Activated naive CD4-positive, alpha-beta T cell (primary cell): ENCODE measurements around the gene MRPL42.
"Not testable (repeated sequence)": the region's sequence is repeated elsewhere in the genome, so short reads cannot be mapped to it uniquely, and the experiment has no call there.

Experiments
- DNase-seq, 4 experiments: peaks; one replicate each; lab custom pipeline; 2025; lab: John Stamatoyannopoulos, UW

The MRPL42 gene

DNA sequence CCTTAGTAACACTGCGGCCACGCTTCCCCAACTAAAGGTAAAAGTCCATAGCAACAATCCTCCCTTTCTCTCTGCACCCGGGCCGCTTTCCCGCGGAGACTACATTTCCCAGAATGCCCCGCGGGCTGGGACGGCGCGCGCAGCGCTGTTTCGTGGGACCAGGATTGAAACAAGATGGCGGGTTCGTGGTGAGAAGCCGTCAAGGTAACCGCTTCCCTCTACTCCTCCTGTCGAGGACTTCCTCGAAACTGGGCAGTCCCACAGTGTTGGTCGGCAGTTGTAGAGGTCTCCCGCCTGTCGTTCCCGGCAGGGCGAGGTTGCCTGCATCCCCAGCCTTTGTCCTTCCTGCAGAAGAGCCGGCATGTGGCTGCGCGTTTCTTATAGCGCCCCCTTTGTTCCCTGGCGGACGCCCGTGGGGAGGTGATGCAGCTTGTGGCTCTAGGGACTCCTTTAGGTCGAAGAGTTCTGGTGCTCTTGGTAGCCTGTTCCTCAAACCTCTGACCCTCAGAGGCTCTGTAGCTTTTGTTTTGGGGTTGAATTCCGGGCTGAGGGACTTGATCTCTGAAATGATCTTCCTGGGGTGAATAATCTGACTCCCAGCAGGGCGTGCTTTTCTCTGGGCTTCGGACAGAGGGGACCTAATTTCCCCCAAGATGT lies at the start of gene MRPL42:
Gene MRPL42 (plus strand): TSS at position 164 of the 657 bp plus-strand sequence. CDS start 1,772 bp downstream, outside the sequence.
- peak; percentile 77 to 90 (median 86) for DNase-seq

DNA sequence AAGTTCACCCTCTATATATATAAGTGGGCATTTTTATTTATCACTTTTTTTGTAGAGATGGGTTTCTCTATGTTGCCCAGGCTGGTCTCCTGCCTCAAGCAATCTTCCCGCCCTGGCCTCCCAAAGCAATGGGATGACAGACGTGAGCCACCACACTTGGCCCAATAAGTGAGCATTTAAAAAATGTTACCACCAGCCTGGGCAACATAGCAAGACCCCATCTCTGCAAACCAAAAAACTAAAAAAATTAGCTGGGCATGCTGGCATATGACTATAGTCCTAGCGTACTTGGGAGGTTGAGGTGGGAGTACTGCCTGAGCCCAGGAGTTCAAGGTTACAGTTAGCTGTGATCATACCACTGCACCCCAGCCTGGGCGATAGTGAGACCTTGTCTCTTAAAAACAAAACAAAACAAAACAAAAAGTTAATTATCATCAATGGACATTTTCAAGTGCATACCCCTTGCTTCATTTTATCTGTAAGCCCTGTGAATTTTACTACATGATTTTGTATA lies 49.3 kb upstream of the MRPL42 start:
- no peak for DNase-seq

DNA sequence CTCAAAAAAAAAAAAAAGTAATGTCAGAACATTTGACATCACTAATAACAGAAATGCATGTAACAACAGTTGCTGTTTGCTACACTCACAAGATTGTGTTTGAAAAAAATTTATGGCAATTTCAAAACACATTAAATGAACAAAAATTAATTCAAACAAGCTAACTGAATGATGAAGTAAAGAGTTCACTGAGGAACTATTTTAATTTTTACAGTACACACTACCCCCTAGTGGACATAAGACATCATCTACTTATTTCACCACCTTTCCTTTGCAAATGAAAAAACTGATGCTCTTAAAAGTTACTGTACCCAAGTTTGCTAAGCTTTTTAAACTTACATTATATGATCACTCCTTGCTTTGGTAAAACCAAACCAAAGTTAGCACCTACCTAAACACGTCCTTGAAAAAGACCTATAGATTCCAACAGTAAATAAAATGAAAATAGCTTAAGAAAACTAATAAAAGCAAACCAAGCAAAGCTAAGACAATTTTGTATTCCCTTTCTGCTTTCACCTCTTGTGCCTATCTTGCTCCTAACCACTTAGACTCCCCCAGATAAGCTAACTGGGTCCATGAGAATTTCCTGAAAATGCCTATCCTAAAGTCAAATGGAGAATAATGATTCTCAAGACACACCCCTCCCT lies 47.8 kb upstream of the MRPL42 start:
- no peak for DNase-seq

DNA sequence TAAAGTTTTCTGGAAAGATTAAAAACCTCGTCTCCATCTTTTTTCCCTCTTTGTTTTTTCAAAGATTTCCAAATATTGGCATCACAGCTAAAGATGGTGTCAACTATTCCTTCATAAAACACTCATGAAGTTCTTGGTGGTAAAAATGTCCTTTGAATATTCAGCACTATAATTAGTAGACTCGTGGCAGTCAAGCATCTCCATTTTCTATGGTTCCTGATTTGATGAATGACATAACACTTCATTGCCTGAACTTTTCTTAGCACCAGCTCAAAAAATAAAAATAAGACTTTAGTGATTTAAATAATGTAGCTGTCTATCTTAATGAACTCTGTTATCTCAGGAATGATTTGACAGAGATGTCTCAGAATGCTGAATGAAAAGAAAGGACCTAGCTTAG lies 45.3 kb upstream of the MRPL42 start:
- DNase-seq, result no peak

DNA sequence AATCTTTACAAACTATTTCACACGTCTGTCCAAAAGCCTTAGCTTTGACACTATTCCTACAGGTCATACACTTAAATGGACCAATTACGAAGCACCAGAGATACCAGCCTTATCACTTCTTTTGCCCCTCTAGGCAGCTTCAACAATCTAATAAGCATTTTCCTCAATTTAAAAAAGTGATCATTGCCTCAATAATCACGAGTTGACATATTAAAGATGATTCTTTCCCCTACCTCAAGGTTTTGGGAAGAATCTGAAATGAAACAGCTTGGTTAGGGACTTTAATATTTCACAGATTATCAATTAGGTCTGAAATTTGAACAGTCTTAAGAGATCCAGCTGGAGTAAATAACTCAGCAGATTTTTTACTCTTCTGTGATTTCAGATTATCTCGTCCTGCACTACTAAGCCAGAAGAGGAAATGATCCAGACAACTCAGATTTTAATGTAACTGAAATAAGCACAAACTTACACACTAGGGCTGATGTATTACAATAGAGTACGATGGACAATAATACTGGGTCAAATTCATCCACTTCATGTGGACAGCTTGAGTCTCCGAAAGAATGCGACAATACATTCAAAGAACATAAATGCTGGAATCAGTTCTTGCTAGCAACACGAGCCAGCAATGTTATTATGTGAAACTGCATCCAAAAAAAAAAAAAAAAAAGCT lies 41.4 kb upstream of the MRPL42 start:
- DNase-seq, result no peak

DNA sequence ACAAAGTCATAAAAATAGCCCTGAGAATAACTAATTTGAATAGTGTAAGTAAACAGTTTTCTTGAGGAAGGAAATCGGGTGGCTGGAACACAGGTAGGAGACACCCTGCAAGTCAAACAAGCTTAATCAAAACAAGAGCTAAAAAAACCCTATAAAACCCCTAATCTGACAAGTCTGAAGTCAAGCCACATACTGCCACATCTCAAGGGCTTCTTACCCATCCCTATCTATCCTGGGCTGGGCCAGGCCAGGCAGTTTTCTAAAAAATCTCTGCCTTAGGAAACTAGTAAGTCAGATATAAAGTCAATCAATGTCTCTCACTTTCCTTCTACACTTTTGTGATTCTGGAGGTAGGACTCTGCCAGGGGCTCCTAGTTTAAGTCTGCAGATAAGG lies 40.9 kb upstream of the MRPL42 start:
- DNase-seq, result no peak

DNA sequence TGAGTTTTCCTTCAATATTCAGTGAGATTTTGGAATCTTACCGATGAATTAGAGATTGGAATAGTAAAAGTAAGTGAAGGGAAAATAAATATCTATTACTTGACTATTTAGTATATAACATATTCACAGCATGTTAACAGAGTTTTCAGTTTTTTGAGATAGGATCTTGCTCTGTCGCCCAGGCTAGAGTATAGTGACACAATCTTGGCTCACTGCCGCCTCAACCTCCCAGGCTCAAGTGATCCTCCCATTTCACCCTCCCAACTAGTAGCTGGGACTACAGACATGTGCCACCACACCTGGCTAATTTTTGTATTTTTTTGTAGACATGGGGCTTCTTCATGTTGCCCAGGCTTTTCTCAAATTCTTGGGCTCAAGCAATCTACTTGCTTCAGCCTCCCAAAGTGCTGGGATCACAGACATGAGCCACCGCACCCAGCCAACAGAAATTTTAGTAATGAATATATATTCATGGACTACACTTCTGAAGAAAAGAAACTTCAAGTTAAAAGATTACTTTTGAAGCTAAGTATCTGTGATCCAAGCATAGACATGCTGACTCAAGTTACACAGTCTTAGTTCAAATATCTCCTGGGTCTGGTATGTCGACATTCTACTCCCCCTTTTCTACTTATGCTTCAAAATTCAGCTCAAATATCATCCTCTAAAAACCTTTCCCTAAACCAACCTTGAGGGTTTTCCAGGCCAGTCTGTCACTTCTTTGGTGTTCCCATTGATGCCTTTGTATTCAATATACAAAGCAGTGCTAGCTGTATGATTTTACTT lies 39.3 kb upstream of the MRPL42 start:
- no peak for DNase-seq

DNA sequence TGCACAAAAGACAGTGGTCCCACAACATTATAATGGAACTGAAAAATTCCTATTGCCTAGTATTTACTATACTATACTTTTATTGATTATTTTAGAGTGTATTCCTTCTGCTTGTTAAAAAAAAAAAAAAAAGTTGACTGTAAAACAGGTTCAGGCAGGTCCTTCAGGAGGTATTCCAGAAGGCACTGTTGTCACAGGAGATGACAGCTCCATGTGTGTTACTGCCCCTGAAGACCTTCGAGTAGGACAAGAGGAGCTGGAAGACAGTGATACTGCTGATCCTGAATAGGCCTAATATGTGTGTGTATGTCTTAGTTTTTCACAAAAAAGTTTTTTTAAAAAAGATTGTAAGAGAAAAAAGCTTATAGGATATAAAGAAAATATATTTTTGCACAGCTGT lies 37.9 kb upstream of the MRPL42 start:
- DNase-seq, result no peak

DNA sequence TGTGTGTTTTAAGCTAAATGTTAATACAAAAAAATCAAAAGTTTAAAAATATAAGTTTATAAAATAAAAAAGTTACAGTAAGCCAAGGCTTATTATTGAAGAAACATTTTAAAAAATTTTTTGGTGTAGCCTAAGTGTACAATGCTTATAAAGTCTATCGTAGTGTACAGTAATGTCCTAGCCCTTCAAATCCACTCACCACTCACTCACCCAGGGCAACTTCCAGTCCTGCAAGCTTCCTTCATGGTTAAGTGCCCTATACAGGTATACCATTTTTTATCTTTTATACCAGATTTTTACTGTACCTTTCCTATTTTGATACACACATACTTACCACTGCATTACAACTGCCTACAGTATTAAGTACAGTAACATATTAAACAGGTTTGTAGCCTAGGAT lies 37.5 kb upstream of the MRPL42 start:
- DNase-seq, result no peak

DNA sequence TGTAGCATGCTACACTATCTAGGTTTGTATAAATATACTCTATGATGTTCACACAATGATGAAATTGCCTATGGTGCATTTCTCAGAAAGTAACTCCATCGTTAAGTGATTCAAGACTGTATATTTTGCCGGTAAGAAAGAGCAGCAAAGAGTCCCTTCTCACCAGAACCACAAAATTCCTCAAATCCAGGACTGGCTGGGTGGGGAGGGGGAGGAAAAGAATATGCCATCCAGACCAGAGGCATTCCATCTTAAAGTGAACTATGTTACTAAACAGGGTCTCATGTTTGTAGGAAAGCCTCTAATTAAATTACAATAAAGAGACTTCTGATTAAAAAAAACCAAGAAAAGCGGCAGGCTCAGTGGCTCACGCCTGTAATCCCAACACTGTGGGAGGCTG lies 37.0 kb upstream of the MRPL42 start:
- no peak for DNase-seq

DNA sequence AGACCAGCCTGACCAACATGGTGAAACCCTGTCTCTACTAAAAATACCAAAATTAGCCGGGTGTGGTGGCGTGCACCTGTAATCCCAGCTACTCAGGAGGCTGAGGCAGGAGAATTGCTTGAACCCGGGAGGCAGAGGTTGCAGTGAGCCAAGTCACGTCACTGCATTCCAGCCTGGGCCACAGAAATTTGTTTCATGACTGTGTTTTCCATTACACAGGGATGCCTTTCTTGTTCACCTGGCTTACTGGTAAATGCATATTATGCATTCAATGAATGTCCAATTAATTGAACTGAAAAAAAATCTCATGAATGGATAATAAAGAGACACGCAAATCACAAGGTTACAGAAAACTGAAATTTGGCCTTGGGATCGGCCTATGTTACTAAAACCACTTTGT lies 35.3 kb upstream of the MRPL42 start:
- DNase-seq, result not testable (repeated sequence)

DNA sequence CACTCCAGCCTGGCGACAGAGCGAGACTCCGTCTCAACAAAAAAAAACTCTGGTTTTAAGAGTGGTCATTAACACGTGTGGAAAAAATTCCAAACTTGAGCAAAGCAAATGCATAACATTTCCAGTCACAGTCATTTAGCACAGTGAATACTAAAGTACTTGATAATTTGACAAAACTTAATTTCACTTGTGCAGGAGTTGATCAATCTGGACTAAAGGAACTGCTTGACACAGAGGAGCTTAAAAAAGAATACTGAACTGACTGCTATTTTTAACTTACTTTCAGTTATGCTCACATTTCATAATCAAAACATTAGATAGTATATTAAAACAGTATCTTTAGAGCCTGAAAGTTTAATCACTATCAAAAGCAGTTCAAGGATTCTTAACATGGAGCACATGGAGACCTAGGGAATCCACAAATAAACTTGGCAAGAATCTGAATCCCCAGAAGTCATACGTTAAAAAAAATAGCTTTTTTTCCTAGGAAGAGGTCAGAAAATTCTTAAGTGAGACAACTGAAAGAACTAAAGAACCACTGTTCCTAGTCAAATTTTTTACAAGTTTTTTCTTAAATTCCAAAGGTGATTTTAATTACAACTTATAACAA lies 33.0 kb upstream of the MRPL42 start:
- no peak for DNase-seq

DNA sequence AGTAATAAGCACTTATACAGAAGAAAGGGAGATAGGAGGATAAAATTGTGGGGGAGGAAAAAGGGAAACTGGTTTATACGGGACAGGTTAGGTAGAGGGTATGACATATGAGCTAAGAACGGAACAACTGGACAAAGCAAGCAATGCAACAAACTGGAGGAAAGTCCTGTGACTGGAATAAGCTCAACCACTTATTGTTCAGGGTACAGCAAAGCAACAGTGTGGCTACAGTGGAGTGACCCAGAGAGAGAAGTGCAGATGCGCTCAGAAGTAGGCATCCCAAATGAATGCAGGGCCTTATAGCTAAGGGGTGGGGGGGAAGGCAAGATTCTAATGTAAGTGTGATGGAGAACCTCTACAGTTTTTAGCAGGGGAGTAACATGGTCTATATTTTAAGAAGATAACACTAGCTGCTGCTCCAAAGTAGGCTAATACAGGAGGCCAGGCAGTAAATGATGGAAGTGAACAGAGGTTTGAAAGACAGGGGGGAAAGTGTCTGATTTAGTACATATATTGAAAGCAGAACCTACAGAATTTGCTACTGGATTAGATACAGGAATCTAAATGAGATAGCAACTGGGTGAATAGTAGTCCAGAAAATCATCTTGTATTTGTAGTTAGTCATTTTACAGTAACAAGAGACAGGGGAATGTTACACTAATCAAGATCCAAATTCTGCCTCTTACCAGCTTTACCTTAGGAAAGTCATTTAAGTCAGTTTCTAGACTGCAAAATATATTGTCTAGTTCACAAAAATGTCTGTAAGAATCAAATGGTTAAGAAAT lies 28.9 kb upstream of the MRPL42 start:
- DNase-seq, result no peak

DNA sequence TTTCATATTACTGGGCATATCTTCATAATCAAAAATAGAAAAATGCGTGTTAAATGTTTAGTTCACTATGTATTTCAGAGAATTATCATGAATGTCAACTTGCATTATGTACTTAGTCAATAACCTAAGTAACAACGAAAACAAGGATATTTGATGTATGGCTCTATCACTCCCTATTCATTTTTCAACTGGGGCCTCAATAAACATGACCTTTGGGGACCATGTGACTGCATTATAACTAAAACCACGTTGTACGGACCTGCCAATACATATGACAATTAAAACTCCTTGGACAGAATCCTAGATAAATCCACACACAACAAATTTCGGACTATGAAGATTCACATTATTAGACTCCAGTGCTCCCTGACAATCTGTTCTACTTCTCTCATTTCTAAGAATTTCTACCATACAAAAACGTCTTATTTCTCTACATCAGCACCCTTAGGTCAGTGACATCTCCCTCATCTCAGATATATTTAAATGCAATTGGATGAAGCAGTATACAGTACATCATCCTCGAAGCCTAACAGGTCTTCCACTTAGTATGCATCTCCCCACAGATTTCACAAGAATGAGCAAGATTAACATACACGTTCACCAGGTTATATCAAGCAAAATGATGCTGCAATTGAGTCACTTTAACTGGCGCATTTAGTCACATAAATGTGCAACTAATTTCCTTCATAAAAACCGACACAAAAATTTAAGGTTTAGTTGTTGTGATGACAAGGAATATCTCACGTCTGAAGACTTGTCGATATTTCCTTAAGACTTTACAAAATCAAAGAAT lies 27.1 kb upstream of the MRPL42 start:
- DNase-seq, result no peak

DNA sequence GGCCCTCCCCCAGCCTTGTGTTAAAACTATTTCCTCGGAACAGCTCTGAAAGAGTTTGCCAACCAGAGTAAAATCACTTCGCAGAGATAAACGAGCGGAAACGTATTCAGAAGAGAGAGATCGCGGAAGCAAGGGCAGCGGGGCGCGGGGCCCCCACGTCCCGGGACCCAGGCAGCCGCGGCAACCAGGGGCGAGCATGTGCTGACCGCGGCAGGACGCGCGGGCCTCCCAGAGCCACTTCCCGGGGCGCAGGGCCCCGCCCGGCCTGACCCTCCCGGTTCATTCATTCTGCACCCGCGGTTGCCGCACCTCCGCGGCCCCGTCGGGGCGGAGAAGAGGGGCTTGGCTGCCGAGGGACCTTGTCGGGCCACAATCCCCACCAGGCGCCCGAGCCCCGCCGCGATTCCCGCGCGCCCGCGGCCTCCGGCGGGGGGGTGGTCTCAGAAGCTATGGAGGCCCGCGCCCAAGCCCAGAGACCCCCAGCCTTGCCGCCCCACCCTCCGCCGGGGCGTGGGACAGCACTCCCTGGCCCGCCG lies 26.2 kb upstream of the MRPL42 start:
- peak in 2 of 4 experiments; percentile 17 to 27 for DNase-seq

DNA sequence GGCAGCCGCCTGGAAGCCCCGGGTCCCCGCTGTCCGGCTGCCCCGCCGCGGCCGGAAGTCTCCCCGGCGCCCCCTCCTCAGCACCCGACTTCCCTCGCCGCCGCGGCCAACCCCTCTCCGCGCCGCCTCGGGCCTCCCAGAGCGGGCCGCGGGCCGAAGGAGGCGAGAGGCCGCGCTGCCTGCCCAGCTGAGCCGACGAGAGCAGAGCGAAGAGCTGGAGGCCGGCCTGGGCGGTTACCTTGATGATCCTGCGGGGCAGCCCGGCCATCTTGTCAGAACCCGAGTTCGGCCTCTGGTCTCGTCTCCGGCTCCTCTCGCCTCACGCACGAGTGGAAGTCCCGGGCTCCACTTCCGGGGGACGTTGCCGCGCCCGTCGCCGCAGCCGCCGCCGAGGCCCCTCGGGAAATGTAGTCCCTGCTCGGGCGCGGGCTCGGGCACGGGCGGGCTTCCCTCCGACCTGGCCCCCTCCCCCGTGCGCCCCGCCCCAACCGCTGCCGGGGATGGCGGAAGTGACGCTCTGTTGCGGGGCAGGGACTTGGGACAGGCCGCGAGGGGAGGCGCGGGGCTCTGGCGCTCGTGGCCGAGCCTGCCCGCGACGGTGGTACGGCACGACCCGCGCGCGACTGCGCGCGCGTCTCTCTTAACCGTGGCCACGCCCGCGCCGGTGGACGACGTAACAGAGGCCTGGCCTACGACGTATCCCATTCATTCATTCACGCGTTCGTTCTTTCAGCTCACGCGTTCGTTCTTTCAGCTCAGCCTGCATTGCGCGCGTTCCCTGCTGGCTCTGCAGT lies 25.5 kb upstream of the MRPL42 start, which contains the start of gene UBE2N:
Gene UBE2N (minus strand): TSS at position 331 of the 794 bp plus-strand sequence. CDS start 63 bp downstream, at position 268.
- peak; percentile 88 to 97 (median 92) for DNase-seq

DNA sequence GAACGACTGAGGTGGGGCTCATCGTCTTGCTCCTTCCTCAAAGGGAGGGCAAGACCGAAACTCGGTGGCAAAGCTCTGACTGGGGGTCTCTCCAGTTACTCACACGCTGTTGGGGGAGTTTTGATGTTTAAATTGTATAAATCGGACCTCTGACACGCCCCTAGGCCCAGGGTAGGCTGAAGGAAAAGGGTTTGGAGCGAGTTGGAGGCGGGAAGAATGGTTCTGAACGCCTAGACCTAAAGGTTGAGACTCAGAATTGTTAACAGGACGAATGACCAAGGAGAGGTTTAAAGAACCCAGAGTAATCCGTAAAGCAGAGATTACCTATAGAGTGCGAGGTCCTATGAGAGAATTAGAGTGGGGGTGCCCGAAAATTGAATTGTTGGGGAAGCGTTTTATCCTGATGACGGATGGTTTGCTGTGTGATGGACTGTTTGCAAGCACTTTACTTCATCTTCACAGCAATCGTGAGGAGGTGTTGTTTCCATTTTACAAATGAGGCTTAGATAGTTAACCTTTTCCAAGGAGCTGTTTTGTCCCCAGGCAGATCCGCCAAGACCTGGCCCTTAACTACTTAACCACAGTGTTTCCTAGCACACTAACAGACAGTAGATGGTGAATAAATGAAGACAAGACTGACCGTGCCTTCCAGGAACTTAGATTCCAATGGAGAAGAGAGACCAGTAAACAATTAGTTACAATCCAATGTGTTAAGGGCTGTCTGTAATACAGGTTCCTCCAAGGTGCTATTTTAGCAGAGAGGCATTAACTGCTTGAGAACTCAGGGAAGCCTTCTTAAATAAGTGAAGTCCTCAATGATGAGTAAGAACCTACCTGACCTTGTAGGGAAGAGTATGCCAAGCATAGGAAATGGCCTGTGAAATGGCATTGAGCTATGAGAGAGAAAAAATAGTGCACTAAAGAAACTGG lies 24.6 kb upstream of the MRPL42 start:
- DNase-seq, result no peak

DNA sequence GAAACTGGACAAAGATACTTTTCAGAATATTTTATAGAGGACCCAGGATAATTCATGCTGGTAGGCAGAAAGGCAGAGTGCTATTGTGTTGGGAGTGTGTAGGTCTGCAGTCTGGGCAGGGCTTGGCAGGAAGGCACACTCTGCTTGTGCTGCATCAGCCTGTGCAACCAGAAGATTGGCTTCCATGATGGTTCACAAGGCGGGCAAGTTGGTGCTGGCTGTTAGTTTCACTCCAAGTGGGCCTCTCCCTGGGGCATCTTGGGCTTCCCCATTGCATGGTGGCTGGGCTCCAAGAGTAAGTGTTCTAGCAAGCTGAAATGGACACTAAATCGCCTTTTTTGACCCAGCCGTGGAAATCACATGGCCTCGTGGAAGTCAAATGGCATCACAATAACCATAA lies 23.7 kb upstream of the MRPL42 start:
- no peak for DNase-seq
